Prostate gland (tissue), 2 donors: Measurements from ENCODE around the gene LHPP.

ENCODE experiments used
- POLR2A ChIP-seq: fragments of 450-650 bp; IDR thresholded peaks from one replicate; pipeline ENCODE4 v1.6.1; 2016; ENCODE audit warnings: antibody characterized with exemption, mild to moderate bottlenecking
- TF ChIP-seq, protein P1 (sequence below), 4 experiments: fragments of 200-600 bp in 2 of 4; fragments of 450-650 bp in 2 of 4; sonication (generic) in 2 of 4; IDR thresholded peaks; 1 replicate in 3 of 4; 2 replicates in 1 of 4; pipeline ENCODE4 v1.5.1; 2016 to 2019; ENCODE audit warnings: antibody characterized with exemption in 4 of 4, mild to moderate bottlenecking in 2 of 4, moderate library complexity in 2 of 4

DNA sequence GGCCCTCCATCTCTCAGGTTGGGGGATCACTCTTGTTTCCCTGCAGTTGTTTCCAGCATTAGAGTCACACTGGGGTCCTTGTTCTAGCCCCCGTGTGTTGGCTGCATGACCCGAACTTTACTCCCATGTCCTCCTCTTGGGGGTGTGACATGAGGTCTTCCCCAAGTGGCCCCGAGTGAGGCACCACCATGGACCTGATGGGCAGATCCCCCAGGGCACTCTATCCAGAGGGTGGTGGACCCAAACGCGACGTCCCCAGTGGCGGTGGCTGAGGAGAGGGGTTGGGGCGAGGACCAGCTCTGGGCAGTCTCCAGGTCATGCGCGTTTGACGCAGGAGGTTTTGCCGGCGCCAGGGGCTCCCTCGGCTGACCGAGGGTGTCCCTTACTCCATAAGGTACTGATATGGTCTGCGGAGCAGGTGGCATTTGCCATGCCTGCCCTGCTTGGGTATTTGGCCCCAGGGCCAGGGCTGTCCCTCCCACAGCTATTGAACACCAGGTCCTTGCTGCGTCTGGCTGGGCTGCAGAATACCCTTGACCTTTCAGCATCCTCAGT is 131.9 kb downstream of the LHPP start:
- TF ChIP-seq POLR2A: no peak
- TF ChIP-seq, protein P1, sequence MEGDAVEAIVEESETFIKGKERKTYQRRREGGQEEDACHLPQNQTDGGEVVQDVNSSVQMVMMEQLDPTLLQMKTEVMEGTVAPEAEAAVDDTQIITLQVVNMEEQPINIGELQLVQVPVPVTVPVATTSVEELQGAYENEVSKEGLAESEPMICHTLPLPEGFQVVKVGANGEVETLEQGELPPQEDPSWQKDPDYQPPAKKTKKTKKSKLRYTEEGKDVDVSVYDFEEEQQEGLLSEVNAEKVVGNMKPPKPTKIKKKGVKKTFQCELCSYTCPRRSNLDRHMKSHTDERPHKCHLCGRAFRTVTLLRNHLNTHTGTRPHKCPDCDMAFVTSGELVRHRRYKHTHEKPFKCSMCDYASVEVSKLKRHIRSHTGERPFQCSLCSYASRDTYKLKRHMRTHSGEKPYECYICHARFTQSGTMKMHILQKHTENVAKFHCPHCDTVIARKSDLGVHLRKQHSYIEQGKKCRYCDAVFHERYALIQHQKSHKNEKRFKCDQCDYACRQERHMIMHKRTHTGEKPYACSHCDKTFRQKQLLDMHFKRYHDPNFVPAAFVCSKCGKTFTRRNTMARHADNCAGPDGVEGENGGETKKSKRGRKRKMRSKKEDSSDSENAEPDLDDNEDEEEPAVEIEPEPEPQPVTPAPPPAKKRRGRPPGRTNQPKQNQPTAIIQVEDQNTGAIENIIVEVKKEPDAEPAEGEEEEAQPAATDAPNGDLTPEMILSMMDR (IDR thresholded peaks at IDR 0.05): no peak
